Measurements from ENCODE around the gene ACADVL.

ACADVL gene

DNA sequence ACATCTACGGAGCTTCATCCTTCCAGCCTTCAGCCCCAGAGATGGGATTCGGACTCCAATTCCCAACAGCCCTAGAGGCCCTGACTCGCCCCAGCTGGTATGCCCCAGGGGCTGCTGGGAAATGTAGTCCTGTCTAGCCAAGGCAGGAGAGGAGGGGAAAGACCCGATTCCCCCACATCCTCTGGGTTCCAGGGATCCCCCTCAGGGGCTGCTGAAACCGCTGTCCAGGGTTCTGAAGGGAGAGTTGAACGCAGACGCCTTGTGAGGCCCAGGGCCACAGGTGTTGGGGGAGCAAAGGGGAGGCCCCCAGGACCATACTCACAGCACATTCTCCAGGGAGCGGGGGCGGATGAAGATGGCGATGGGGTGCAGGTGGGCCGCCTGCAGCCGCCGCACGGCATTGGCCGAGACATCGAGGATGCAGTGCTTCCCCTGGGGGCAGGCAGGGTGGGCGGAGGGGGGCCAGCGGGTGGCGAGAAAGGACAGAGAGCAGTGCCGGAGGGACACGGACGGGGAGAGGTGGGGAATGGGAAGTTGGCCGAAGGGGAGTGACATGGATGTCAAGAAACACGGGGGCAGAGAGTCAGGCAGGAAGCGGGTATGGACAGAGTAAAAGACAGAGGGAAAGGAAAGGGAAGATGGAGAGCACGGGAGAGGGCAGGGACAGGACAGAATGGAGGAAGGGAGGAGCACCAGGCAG is 28.0 kb upstream of the ACADVL start:
- no peak for DNase-seq (ENCODE audit: low read depth)

DNA sequence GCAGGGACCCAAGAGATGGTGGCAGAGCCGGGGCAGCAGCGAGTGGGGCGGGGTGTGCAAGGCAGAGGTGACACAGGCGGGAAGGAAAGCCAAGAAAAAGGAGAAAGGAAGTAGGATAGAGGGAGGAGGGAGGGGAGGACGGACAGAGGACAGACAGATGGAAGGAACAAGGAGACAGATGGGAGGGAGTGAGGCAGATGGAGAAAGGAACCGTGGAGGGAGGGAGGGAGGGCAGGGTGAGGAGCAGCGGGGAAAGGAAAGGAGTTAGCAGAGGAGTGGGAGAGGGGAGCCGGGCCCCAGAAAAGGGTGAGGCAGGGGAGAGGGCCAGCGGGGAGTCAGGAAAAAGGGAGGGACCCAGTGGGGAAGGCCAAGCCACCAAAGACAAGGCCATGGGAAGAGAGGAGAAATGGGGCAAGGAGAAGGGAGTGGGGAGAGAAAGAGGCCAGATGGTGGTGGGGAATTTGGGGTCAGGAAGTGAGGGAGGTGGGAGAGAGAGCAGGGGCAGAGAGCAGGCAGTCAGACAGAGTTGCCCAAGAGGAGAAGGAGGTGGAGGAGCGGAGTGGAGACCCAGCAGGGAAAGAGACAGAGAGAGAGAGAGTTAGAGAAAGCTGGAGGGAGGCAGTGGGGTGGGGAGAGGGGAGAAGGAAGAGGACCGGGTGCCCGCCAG is 27.3 kb upstream of the ACADVL start:
- DNase-seq (ENCODE audit: low read depth) = no peak

DNA sequence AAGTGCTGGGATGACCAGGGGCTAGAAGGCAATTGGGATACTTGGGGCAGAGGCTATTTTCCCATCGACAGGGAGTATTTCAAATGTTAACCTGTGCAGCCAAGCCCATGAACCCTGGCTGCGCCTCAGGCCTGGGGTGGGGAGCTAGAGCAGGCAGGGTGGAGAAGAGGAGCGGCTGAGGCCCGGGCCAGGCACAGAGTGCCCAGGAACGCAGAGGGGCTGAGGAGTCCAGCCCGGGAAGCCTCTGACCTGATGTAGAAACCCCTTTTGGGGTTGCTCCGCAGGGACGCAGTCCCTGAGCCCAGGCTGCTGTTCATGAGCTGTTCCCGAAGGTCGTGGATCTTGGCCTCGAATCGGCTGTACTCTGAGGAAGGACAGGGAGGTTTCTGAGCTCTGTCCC is 23.8 kb upstream of the ACADVL start:
- DNase-seq (ENCODE audit: low read depth) = no peak

GRCh38 chr17:7196651-7197401 is 22.9 kb upstream of the ACADVL start:
- no peak for DNase-seq (ENCODE audit: low read depth)

DNA sequence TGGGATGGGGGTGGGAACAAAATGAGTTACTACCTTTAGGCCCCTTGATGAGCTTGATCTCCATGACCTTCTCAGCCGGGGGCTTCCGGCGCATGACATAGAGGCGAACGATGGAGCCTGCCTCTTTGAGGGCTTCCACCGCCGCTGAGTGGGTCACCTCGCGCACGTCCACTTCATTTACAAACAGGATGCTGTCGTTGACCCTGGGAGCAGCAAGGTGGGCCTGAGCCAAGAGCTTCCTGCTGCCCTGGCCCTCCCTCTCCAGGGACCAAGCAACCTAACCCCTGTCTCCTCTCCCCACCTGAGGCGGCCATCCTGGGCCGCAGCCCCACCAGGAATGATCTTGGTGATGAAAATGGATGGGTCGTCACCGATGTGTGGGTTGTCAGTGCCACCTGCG is 16.3 kb upstream of the ACADVL start:
- DNase-seq (ENCODE audit: low read depth) = no peak

GRCh38 chr17:7204336-7204735 is 15.4 kb upstream of the ACADVL start:
- DNase-seq (ENCODE audit: low read depth) = no peak

DNA sequence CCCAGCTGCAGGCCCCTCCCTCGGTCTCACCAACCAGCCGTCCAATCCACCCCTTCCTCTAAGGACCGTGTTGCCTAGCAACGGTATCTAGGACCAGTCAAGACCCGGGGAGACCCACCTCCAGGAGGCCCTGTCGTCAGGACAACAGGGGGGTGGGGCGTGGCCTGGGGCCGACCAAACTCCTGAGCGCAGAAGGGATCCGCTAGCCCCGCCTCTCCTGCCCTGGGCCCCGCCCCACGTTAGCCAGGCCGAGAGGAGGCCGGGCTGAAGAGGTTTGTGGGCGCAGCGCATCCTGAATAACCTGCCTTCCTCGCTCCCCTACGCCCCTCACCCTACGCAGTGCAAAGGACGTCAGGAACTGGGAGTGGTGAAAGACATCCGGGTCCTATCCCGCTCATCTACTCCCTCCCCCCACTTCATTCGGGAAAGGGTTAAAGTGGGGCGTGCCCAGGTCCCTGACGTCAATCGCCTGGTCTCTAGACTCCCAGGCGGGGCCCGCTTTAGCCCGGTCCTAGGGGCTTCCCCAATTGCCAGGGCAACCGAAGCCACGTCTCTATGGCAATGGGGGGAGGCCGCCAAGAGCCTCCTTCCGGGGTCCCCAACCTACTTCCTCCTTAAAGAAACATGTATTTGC is 14.8 kb upstream of the ACADVL start:
- DNase-seq (ENCODE audit: low read depth) = peak; percentile 41

DNA sequence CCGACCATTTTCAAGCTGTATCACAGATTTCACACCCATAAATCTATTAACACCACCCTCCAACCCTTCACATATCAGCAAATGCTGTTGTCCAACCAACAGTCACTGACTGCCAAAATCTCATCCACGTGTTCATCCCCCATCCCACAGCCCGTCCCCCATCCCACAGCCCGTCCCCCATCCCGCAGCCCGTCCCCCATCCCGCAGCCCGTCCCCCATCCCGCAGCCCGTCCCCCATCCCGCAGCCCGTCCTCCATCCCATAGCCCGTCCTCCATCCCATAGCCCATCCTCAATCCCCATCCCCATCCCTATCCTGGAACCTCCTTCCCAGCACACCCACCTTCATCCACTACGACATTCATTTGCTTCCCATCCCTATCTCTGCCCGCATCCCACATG is 14.2 kb upstream of the ACADVL start:
- no peak for DNase-seq (ENCODE audit: low read depth)

DNA sequence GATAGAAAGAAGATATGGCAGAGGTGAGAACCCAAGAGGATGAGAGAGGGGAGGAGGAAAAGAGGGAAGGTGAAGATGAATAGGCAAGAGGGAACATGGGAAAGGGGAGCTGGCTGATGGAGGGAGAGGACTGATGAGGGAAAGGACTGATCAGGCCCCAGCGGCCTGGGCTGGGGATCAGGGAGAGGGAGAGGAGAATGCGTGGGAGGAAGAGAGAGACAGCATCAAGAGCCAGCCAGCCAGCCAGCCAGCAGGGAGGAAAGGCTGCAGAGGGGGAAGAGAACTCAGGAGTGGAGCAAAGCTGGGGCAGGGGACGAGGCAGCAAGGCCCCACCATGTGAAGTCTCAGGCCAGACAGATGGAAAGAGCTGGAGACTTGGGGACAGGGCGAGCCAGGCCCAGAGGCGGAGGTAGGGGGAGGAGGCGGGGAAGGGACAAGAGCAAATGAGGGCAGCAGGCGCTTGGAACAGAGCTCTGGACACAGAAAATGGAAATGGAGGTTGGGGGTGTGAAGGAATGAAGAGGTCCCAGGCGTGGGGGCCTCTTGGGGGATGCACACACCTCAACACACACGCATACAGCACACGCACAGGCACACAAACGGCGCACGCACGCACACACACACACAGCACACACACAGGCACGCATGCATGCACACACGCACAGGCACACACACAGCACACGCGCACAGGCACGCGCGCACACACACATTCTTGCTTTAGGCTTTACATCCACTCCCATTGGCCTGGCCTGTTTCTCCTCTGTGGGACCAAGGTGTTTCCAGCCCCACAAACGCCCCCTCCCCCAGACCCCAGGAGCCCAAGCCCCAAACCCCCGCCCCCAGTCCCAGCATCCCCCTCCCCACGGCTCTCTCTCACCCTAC is 12.4 kb upstream of the ACADVL start:
- DNase-seq (ENCODE audit: low read depth) = no peak

DNA sequence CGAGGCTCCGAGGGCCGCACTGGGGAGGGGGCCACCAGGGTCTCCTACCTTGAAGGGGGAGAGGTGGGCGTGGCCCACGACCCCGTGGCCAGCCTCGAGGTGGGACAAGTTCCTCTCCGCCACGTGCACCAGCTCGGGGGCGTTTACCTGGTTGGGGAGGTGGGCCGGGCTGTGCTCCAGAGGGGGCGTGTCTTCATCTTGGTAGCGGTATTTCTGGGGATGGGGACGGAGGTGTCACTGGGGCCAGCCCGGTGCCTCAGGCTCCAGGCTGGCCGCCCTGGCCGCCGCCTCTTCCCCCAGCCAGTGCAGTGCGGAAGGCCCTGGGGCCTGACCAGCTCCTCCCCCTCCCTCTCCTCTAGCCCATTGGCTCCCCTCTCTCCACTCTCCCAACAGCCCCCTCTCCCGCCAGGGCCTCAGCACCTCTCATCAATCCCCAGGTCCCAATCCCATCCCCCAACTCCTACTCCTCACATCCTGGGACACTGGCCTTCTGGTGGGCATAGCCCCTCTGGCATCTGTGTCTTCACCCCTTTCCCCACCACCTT is 11.6 kb upstream of the ACADVL start:
- DNase-seq (ENCODE audit: low read depth) = no peak

- no peak for DNase-seq (ENCODE audit: low read depth)
These were observed 10.8 kb upstream of the ACADVL start for GRCh38 chr17:7208754-7209460.

GRCh38 chr17:7211491-7212273 is 8.1 kb upstream of the ACADVL start:
- DNase-seq (ENCODE audit: low read depth) = no peak

GRCh38 chr17:7213895-7214299 is 5.8 kb upstream of the ACADVL start:
- DNase-seq (ENCODE audit: low read depth) = peak; percentile 45

- DNase-seq (ENCODE audit: low read depth) = peak; percentile 94
These were observed 5.2 kb upstream of the ACADVL start for GRCh38 chr17:7214300-7215135.

DNA sequence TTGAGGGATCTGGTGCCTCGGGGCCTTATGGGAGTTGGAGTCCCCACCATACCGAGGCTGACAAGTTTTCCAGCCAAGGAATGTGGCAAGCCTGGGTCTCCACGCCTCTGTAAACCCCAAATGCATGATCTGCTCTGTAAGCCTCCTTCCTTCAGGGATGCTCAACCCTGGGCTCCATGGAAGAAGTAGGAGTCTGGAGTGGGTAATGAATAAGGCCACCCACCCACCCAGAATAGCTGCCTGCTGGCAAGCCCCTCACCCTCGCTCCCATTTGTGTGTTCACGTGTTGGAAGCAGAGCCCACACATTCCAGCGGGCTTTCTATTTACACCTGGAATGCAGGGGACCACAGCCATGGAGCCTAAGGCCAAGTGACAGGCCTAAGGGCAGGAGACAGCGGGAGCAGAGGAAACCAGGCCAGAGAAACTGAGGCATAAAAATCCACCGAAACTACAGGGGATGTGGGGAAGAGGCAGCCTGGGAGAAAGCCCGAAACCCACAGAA is 4.6 kb upstream of the ACADVL start:
- DNase-seq (ENCODE audit: low read depth) = no peak

DNA sequence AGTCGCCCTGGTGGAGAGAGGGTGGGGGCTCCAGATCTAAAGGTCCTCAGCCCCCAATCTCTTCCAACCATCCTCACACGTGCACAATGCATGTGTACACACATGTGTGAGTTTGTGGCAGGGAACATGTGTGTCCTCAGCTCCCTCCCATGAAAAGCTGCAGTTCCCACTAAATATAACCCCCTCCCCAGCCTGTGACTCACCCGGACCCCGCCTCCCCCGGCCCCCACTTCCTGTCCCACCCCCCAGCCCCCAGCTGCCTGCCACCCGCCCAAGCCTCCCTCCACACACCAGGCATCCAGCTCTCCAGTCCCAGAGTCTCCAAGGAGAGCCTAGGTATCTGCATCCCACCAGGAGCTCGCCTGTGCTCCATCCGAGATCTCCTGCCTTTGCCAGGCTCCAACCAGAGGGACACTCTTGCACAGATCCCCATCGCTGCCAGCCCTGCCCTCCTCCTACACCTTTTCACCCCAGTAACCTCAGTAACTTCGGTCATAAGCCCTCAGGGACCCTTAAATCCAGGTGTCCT is 4.0 kb upstream of the ACADVL start:
- no peak for DNase-seq (ENCODE audit: low read depth)

GRCh38 chr17:7216242-7217112 is 3.3 kb upstream of the ACADVL start:
- no peak for DNase-seq (ENCODE audit: low read depth)
